GM12874 (cell line): ENCODE data around the gene EPN1.

ENCODE experiments used
- TF ChIP-seq, protein P1 (sequence below): IDR thresholded peaks from 2 replicates; pipeline ENCODE4 v1.5.1; 2011; ENCODE audit warnings: low read depth, mild to moderate bottlenecking, control low read depth, low read length, moderate library complexity; ENCODE audit not compliant: insufficient read depth

Gene EPN1

DNA sequence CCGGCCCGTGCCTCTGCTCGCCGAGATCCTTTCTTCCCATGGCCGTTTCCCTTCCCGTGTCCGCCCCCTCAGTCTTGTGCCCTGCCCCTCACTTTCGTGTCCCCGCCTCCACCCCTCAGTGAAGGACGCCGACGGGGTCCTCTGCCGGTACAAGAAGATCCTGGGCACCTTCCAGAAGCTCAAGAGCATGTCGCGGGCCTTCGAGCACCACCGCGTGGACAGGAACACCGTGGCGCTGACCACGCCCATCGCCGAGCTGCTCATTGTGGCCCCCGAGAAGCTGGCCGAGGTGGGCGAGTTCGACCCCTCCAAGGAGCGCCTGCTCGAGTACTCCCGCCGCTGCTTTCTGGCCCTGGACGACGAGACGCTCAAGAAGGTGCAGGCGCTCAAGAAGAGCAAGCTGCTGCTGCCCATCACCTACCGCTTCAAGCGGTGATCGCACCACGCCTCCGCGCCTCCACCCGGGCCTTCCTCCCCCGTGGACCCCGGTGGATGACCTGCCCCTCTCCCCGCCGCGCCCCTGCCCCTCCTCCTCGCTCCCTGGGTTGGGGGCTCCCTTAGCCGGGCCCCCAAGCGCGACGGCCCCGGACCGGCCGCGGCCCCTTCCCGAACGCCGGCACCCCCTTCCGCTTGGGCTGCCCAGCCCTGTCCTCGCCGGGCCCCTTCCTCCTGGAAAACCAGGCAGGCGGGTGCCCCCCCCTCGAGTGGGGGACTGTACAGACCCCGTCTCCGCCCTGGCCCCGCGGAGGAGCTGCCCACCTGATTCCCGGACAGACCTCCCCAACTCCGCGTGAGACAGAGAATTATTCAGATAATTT lies 22.5 kb upstream of the EPN1 start:
- TF ChIP-seq, protein P1, sequence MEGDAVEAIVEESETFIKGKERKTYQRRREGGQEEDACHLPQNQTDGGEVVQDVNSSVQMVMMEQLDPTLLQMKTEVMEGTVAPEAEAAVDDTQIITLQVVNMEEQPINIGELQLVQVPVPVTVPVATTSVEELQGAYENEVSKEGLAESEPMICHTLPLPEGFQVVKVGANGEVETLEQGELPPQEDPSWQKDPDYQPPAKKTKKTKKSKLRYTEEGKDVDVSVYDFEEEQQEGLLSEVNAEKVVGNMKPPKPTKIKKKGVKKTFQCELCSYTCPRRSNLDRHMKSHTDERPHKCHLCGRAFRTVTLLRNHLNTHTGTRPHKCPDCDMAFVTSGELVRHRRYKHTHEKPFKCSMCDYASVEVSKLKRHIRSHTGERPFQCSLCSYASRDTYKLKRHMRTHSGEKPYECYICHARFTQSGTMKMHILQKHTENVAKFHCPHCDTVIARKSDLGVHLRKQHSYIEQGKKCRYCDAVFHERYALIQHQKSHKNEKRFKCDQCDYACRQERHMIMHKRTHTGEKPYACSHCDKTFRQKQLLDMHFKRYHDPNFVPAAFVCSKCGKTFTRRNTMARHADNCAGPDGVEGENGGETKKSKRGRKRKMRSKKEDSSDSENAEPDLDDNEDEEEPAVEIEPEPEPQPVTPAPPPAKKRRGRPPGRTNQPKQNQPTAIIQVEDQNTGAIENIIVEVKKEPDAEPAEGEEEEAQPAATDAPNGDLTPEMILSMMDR: no peak

DNA sequence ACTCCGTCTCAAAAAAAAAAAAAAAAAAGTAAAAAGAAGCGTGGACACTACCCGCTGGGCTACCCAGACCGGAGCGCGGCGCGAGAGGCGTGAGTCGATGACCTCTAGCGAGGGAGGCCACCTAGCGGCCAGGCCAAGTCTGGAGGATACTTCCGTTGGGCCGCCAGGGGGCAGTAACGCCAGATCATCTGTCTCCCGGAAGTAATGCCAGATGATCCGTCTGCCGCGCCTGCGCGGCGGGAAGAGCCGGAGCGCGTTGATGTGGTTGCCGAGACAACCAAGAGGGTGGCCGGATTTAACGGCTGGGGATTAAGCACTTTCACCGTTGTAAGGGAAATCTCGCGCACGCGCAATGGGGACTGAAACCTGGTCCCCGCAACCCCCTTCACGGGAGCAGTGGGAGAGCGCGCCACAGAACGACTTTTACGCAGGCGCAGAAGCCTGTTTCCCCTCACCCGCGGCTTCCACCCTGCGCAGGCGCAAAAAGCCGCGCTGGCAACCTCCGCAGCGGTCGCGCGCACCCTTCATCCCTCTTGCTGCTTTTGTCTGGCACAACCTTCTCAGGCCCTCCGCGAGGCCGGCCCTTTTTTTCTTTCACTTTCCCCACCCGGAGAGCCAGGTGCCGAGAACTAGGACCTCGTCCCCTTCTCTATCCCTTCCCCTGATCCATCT lies 21.2 kb upstream of the EPN1 start:
- TF ChIP-seq, protein P1: peak; percentile 100

GRCh38 chr19:55654323-55654867 lies 20.6 kb upstream of the EPN1 start:
- TF ChIP-seq, protein P1: no peak

DNA sequence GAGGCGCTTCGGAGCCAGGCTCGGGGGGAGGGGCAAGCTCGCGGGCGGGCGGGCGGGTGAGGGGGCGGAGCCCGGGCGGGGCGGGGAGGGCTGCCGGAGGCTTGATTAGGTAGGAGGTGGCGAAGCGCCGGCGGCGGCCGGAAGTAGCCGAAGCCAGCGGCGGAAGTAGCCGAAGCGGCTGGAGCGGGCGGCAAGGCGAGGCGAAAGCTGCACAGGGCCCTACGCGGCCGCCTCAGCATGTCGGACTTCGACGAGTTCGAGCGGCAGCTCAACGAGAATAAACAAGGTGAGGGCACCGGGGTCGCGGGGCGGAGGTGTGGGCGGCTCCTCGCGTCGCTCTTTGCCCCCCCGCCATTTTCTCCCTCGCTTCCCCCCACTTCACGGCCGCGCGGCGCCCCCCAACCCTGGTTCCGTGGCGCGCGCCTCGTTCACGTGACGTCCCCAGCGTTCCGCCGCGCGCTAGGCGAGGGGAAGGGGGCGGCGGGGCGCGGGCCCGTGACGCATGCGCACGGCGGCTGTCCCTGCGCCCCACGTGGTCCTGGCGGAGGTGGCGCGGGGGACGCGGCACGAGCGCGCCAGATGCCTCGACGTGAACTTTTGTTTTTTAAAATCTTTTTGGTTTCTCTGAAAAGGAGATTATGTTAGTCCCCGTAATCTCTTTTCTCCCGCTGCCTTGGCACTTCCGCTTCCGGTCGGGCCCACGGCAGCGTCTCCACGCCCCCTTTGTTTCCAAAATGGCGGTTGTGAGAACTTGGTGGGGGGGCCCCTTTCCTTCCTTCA lies 20.0 kb upstream of the EPN1 start, which contains the start of gene U2AF2:
Gene U2AF2, plus strand, starts transcription at position 168 of the 780 bp plus-strand sequence. Its CDS starts 70 bp downstream, at position 238.
- TF ChIP-seq, protein P1: no peak

DNA sequence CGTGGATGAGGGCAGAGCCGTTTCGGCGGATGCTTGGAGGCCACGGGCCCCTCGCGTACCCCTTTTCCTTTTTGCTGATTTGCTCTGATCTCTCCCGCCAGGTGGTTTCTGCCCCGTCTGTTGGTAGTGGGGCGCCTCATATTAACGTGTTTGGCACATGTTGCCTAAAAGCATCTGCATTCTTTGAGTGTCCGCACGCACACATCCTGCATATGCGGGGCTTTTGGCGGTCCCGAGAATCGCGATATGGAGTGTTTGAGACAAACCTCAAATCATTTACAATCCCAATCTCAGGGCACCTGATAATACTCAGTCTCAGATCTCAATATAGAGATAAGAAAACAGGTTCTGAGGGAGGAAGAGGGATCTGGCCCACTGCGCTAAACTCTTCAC lies 19.4 kb upstream of the EPN1 start:
- TF ChIP-seq, protein P1: no peak

DNA sequence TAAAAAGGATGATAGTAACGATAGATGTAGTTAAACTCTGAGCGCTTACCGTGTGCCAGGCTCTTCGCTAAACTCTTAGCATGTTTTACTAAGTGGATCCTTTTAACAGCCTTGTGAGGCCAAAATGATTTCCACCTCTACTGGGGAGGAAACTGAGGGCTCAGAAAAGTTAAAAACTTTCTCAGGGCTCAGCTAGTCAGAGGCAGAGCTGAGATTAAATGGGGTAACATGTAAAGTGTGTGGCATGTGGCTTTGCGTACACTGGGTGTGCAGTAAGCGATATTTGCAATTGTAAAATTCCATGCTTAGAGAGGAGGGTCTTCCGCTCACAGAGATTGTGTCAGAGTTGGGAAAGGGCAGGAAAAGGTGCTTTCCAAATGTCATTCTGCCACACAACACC lies 18.5 kb upstream of the EPN1 start:
- TF ChIP-seq, protein P1: no peak
